ENCODE data around the gene ANKRA2.
A peak's percentile ranks its signal among the peaks of the same experiment; 100 is the strongest.

Gene ANKRA2

DNA sequence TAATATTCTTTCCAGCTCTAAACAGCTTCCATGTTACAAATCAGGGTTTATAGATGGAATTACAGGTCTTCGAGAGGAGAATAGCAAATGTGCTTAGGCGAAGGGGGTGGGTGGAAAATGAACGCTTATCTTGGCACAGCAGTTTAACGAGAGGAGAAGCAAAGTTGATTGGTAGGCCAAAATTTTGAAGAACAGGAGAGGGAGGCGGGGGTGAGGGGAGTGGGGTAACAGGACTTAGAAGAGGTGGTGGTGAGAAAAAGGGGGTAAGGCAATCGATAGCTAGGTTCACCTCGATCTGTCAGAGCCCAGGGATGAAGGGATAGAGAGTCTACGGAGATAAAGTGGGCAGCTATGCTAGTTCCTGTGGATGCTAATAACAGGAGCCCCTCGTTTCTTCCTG is 764 bp downstream of the ANKRA2 start:
- Histone ChIP-seq H3K9me3 (ENCODE audit: severe bottlenecking) (no peaks in the 10 kb centered on the region), H3K27ac (peak overlapping the region; percentile 93), H3K4me3 (ENCODE audit: low read depth, low read length) (peak overlapping the region; percentile 100), H3K36me3 (peaks cover 31% of the 10 kb centered on the region), H3K27me3 (ENCODE audit: insufficient read depth, low read depth, severe bottlenecking) (no peaks in the 10 kb centered on the region)
- no peak for DNase-seq
- TF ChIP-seq, protein P1, sequence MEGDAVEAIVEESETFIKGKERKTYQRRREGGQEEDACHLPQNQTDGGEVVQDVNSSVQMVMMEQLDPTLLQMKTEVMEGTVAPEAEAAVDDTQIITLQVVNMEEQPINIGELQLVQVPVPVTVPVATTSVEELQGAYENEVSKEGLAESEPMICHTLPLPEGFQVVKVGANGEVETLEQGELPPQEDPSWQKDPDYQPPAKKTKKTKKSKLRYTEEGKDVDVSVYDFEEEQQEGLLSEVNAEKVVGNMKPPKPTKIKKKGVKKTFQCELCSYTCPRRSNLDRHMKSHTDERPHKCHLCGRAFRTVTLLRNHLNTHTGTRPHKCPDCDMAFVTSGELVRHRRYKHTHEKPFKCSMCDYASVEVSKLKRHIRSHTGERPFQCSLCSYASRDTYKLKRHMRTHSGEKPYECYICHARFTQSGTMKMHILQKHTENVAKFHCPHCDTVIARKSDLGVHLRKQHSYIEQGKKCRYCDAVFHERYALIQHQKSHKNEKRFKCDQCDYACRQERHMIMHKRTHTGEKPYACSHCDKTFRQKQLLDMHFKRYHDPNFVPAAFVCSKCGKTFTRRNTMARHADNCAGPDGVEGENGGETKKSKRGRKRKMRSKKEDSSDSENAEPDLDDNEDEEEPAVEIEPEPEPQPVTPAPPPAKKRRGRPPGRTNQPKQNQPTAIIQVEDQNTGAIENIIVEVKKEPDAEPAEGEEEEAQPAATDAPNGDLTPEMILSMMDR (IDR thresholded peaks at IDR 0.05; ENCODE audit: low read depth, low read length): no peak

DNA sequence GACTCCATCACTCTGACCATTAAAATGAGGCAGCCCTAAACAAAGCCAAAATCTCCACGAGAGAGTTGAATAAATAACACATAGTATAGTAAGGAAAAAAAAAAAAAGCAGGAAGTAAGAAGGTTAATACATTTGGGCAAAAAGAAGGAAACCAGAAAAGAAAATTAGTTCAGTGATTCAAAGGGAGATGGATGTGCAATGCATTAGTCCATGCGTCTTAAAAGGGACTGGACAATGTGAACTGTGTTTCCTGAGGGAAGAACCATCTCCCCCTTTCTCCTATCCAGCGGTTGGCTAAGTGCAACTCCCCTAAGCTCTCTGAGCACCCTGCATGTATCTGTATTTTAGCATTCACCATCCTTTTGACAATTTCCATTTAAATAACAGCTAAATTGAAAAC is 1.4 kb downstream of the ANKRA2 start:
- no peak for DNase-seq
- TF ChIP-seq, protein P1 (IDR thresholded peaks at IDR 0.05; ENCODE audit: low read depth, low read length): no peak
- Histone ChIP-seq H3K9me3 (ENCODE audit: severe bottlenecking) (no peaks in the 10 kb centered on the region), H3K27ac (no peak overlapping the region), H3K27me3 (ENCODE audit: insufficient read depth, low read depth, severe bottlenecking) (no peaks in the 10 kb centered on the region), H3K4me3 (ENCODE audit: low read depth, low read length) (peak overlapping the region; percentile 100), H3K36me3 (peaks cover 30% of the 10 kb centered on the region)

DNA sequence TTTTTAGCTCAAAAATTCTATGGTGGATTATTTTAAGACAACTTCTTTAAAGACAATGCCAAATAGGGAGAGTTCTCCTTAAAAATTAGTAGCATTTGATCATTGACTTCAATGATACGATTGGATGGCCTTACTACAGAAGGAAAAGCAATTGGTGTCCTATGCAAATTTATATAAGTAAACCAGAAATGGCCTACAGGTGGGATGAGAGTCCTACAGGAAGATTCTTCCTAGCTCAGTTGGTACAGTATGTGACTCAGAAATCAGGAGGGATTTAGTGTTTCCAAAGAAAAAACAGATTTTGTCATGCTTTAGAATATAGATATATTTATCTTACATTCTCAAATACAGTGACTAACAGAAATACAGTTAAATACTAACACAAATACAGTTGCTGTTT is 6.5 kb downstream of the ANKRA2 start:
- no peak overlapping the region for H3K4me3 ChIP-seq (ENCODE audit: low read depth, low read length)
- peaks cover 49% of the 10 kb centered on the region for H3K36me3 ChIP-seq
- H3K27ac ChIP-seq: no peak overlapping the region
- DNase-seq: no peak
- no peaks in the 10 kb centered on the region for H3K9me3 ChIP-seq (ENCODE audit: severe bottlenecking)
- TF ChIP-seq, protein P1 (IDR thresholded peaks at IDR 0.05; ENCODE audit: low read depth, low read length): no peak
- no peaks in the 10 kb centered on the region for H3K27me3 ChIP-seq (ENCODE audit: insufficient read depth, low read depth, severe bottlenecking)

DNA sequence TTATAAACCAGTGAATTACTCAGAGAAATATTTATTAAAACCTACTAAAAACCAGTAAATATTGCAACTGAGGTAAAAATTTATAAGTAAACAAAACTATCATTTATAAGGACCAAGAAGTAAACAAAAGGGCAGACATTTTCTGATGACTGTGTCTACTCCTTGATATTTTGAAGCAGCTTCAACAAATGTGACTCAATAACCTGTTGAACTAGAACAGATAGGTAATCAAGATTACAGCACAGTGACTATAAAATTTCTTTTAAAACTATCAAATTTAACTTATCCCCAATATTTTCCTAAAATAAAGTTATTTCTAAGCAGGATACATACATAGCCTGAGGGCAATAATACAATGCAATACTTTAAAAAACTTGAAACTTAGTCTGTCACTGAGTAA is 12.8 kb downstream of the ANKRA2 start:
- Histone ChIP-seq H3K4me3 (ENCODE audit: low read depth, low read length) (no peak overlapping the region), H3K27ac (no peak overlapping the region), H3K9me3 (ENCODE audit: severe bottlenecking) (no peaks in the 10 kb centered on the region), H3K27me3 (ENCODE audit: insufficient read depth, low read depth, severe bottlenecking) (no peaks in the 10 kb centered on the region), H3K36me3 (peaks cover 22% of the 10 kb centered on the region)
- DNase-seq: no peak
- TF ChIP-seq, protein P1 (IDR thresholded peaks at IDR 0.05; ENCODE audit: low read depth, low read length): no peak

DNA sequence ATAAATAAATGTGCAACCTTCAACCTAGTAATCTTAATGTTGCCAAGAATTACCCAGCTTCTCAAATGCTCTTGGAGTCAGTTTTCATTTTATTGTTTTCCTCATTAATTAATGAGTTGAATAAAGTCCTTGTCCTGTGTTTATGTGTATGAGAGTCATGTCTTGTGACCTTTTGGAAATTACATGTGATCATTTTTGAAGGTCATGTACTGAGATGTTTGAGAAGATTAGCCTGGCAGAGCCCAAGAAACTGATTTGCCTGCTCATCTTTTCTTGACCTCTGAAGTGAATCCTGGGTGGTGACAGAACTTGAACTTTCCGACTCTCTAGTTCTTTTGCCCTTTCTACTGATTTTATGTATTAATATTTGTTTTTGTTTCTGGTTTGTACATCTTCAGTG is 15.4 kb downstream of the ANKRA2 start:
- no peak for DNase-seq
- Histone ChIP-seq H3K27ac (no peak overlapping the region), H3K36me3 (peaks cover 10% of the 10 kb centered on the region), H3K9me3 (ENCODE audit: severe bottlenecking) (no peaks in the 10 kb centered on the region), H3K27me3 (ENCODE audit: insufficient read depth, low read depth, severe bottlenecking) (no peaks in the 10 kb centered on the region), H3K4me3 (ENCODE audit: low read depth, low read length) (no peak overlapping the region)
- TF ChIP-seq, protein P1 (IDR thresholded peaks at IDR 0.05; ENCODE audit: low read depth, low read length): no peak

DNA sequence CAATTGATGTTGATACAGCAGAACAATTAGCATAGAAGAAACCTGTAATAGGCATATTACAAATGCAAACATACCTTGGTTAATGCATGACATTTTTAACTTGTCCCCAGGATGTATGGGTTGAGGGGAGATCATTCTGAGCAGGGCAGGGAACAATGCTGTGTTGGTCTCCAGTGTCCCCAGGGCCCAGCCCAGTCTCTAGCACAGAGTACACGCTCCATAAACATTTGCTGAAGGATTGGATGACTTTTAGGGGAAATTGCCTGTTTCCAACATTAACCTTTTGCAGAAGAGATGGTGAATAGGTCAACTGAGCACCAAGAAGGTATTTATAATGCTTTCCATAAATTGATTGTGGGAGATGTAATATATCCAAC is 20.0 kb downstream of the ANKRA2 start:
- H3K36me3 ChIP-seq: no peaks in the 10 kb centered on the region
- H3K9me3 ChIP-seq (ENCODE audit: severe bottlenecking): no peaks in the 10 kb centered on the region
- no peak overlapping the region for H3K27ac ChIP-seq
- no peak overlapping the region for H3K4me3 ChIP-seq (ENCODE audit: low read depth, low read length)
- no peaks in the 10 kb centered on the region for H3K27me3 ChIP-seq (ENCODE audit: insufficient read depth, low read depth, severe bottlenecking)
- no peak for DNase-seq
- TF ChIP-seq, protein P1 (IDR thresholded peaks at IDR 0.05; ENCODE audit: low read depth, low read length): no peak

Measured in WERI-Rb-1 (cell line).